ENCODE measurements around the gene NAA40.
"Not testable (repeated sequence)": the region's sequence is repeated elsewhere in the genome, so short reads cannot be mapped to it uniquely, and the experiment has no call there.

Gene NAA40

DNA sequence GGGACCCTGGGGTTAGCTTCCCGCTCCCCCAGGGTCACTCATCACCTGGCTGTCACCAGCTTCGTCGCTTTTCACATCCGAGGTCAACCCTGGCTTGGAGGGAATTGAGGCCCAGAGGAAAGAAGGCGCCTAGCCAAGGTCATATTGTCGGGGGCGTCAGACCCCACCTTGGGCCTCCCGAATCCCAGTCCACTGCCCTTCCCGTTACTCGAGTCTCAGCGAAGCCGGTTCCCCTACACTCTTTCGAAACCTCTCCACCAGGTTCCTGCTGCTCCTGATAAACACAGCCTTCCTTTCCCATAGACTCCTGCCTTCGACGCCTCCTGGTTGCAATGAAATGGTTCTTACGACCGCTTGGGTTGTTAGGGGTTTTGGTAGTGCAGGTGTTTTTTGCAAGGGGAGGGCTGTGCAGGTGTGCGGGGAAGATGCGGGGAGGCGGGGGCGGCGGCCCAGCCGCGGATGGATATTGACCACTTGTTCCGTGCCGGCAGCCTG, 642 bp downstream of the NAA40 start:
- no peak for DNase-seq (ENCODE audit: low spot score)

DNA sequence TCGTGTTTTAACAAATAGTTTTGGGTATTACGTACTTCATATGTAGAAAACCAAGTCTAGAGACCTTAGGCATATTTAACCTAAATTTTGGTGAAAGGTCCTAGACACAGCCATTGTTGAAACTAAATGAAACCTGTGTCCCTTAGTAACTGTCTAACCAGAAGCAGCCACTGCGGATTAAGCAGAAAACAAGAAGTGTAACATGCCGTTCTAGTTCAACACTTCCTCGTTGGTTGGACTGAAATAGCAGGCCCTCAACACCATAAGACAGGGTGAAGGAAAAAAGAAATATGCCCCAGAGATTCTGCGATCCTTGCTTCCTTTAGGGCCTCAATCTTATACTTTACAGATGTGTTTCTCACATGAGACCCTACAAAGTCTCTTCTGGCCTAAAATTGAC, 2.0 kb downstream of the NAA40 start:
- no peak for DNase-seq (ENCODE audit: low spot score)

- DNase-seq (ENCODE audit: low spot score) = no peak
Observed at GRCh38 chr11:63941901-63942300, 3.1 kb downstream of the NAA40 start.

GRCh38 chr11:63942803-63943202, 4.0 kb downstream of the NAA40 start:
- DNase-seq (ENCODE audit: low spot score) = no peak

DNA sequence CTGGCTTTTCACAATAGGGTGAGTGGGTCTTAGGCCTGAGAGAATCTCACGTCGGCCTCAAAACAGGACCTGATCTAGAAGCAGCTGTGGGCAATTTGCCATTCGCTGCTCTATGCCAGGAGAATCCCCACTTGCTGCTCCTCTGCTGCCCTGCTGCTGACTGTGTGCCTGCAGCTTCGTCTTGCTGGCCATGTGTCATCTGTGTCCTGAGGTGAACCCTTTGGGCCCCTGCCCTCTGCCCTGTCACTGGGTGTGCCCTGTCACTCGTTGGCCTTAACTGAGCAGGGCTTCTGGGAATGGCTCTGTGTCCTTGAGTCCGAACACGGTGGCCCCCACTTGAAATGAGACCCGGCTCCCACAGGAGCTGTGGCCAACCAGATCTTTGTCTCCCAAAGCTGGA, 6.2 kb downstream of the NAA40 start:
- no peak for DNase-seq (ENCODE audit: low spot score)

GRCh38 chr11:63945477-63946163, 6.8 kb downstream of the NAA40 start:
- DNase-seq (ENCODE audit: low spot score) = peak; percentile 85

- DNase-seq (ENCODE audit: low spot score) = no peak
Observed at GRCh38 chr11:63951779-63952536, 13.2 kb downstream of the NAA40 start.

- DNase-seq (ENCODE audit: low spot score) = no peak
Observed at GRCh38 chr11:63952570-63952969, 13.8 kb downstream of the NAA40 start.

DNA sequence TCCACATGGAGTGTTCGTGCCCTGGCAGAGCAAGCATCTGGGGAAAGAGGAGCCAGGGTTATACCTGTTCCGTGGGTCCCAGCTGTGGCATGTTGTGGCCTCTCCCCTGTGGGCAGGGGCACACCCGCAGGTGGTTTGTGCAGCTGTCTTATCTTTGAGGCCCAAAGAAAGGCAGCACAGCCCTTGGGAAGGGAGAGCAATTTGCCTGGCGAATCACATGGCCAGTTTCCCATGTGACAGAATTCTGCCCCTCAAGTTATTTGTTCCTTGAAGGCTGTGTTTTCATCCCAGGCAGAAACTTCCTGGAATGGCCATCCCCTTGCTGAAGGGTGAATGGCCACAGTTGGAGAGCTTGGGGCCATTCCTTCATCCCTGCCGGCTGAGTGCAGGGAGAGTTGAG, 19.2 kb downstream of the NAA40 start:
- no peak for DNase-seq (ENCODE audit: low spot score)

DNA sequence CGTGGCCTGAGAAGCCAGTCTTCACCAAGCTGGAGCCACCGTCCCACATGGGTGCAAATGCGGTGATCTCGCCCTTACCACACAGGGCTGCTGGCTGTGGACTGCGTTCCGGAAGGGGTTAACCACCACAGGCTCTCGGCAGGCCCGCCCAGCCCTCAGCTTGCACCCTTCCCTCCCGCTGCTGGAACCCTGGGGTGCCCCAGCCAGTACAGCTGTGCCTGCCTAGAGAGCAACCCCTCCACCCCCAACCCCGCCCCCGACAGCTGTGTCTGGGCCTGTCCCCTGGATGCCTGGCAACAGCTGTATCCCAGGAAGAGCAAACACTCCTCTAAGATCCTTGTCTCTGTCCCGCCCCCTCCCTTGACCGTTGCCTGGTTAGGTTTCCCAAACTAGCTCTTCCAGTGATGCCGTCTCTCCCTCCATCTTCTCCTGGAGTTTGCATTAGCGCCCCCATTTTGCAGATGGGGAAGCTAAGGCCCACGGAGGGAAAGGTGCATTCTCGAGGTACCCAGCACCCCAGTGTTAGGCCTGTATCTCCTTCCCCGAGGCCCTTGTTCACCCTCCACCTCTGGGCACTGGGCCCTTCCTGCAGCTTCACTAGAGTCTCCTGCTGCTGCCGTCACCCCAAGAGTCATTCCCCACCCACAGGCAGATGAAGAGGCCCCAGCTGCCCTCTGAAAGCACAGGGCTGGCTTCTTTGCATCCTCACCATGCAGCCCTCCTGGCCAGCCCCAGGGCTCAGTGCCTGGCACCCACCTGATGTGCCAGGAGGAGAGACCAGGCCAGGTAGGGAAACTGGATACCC, 23.0 kb downstream of the NAA40 start:
- DNase-seq (ENCODE audit: low spot score) = peak; percentile 77

GRCh38 chr11:63963895-63964294, 25.1 kb downstream of the NAA40 start:
- DNase-seq (ENCODE audit: low spot score) = not testable (repeated sequence)

DNA sequence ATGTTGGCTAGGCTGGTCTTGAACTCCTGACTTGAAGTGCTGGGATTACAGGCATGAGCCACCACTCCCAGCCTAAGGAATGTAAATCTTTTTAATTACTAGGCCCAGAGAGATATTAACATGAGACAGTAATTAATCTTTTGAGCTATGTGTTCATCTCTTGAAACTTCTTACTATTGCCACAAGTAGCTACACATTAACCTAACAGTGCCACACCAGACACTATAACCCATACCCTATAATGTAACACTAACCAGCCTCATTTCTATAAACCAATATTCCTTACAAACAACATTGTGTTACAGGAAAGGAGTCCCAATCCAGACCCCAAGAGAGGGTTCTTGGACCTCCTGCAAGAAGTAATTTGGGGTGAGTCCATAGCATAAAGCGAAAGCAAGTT, 27.6 kb downstream of the NAA40 start:
- DNase-seq (ENCODE audit: low spot score) = no peak

DNA sequence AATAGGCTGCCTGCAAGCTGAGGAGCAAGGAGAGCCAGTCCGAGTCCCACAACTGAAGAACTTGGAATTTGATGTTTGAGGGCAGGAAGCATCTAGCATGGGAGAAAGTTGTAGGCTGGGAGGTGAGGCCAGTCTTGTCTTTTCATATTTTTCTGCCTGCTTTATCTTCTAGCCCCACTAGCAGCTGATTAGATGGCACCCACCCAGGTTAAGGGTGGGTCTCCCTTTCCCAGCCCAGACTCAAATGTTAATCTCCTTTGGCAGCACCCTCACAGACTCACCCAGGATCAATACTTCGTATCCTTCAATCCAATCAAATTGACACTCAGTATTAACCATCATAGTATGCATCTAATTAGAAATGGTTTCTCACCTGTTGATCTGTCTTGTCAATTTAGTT, 30.7 kb downstream of the NAA40 start:
- DNase-seq (ENCODE audit: low spot score) = no peak

- no peak for DNase-seq (ENCODE audit: low spot score)
Observed at GRCh38 chr11:63970902-63971301, 32.1 kb downstream of the NAA40 start.

GRCh38 chr11:63973912-63974258, 35.1 kb downstream of the NAA40 start:
- not testable (repeated sequence) for DNase-seq (ENCODE audit: low spot score)

- peak; percentile 98 for DNase-seq (ENCODE audit: low spot score)
Observed at GRCh38 chr11:63974259-63975143, 35.7 kb downstream of the NAA40 start, which contains the start of gene COX8A. Gene COX8A (plus strand): TSS chr11:63974620. CDS start chr11:63974681, 61 bp downstream.

- no peak for DNase-seq (ENCODE audit: low spot score)
Observed at GRCh38 chr11:63978551-63979239, 39.9 kb downstream of the NAA40 start.

DNA sequence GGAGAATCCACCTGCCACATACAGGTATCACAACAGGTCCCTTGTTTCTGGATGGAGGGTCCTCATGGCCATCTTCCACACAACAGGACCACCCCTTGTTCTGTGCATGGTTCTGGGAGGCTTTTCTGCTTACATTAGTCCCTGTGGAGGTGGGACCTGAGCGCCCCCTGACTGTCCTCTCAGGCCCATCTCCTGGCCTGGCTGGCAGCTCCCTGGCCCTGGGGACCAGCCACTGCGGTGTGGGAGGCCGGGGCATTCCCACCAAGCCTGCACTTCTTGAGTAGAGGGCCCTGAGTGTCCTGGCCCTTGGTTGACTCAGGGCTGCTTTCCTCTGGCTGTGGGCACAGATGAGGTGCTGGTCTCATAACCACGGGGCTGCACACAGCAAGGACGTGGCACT, 40.6 kb downstream of the NAA40 start:
- no peak for DNase-seq (ENCODE audit: low spot score)

DNA sequence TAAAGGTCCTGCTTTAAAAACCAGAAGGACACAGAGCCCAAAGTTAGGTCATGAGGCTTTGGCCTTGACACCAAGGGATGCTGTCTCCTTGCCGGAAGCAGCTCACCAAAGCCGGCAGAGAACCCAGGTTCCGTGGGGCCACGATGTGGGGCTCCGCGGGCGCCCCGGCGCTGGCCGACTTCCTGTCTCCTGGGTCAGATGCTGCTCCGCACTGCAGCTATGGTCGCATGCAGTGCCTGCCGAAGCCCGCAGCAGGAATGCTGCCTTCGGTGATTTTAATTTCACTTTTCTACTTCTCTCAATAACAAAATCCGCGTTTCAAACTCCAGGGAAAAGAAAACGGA, 47.0 kb downstream of the NAA40 start:
- DNase-seq (ENCODE audit: low spot score) = peak; percentile 37

GRCh38 chr11:63986156-63986931, 47.5 kb downstream of the NAA40 start, which contains the start of gene OTUB1:
Gene OTUB1 (plus strand): TSS chr11:63986438. CDS start chr11:63986457, 19 bp downstream.
- DNase-seq (ENCODE audit: low spot score) = peak; percentile 97

Data from AG08396 (cell line).